Stimulated activated CD4-positive, alpha-beta T cell treated with anti-CD3 and anti-CD28 coated beads, Interleukin-1b, Interleukin-23, amount 100 ng/mL, for 1 hour (primary cell): ENCODE results near the gene TNK1.
"Not testable (repeated sequence)": the region's sequence is repeated elsewhere in the genome, so short reads cannot be mapped to it uniquely, and the experiment has no call there.

ENCODE experiments used
- DNase-seq, 2 donors: peaks; one replicate each; pipeline ENCODE4 v3.0.0-alpha.2; 2020; ENCODE audit warnings: low read depth in 2 of 2

The TNK1 gene

GRCh38 chr17:7380855-7381683 is at the start of gene TNK1:
Gene TNK1, plus strand, starts transcription at chr17:7381089. Its CDS starts 1,838 bp downstream, at chr17:7382927.
- DNase-seq: no peak

GRCh38 chr17:7332111-7332510 is 48.8 kb upstream of the TNK1 start:
- DNase-seq: no peak

- DNase-seq: not testable (repeated sequence)
Measured at GRCh38 chr17:7332600-7333069, 48.3 kb upstream of the TNK1 start.

GRCh38 chr17:7334938-7335538 is 45.9 kb upstream of the TNK1 start:
- DNase-seq: no peak

- not testable (repeated sequence) for DNase-seq
Measured at GRCh38 chr17:7335765-7336164, 45.1 kb upstream of the TNK1 start.

GRCh38 chr17:7336240-7337175 is 44.4 kb upstream of the TNK1 start, which contains the start of gene ACAP1:
Gene ACAP1, plus strand, starts transcription at chr17:7336529. Its CDS starts 206 bp downstream, at chr17:7336735.
- DNase-seq: peak; percentile 69

- DNase-seq: not testable (repeated sequence)
Measured at GRCh38 chr17:7337600-7337999, 43.3 kb upstream of the TNK1 start.

- no peak for DNase-seq
Measured at GRCh38 chr17:7340179-7340578, 40.7 kb upstream of the TNK1 start.

GRCh38 chr17:7341842-7342241 is 39.0 kb upstream of the TNK1 start:
- DNase-seq: no peak

- DNase-seq: no peak
Measured at GRCh38 chr17:7343250-7343649, 37.6 kb upstream of the TNK1 start.

- no peak for DNase-seq
Measured at GRCh38 chr17:7346761-7347614, 33.9 kb upstream of the TNK1 start.

GRCh38 chr17:7347630-7348477 is 33.0 kb upstream of the TNK1 start:
- no peak for DNase-seq

GRCh38 chr17:7348478-7349242 is 32.2 kb upstream of the TNK1 start:
- no peak for DNase-seq

- peak in 1 of 2 donors; percentile 38 for DNase-seq
Measured at GRCh38 chr17:7351665-7352502, 29.0 kb upstream of the TNK1 start, which contains the start of gene KCTD11. Gene KCTD11, plus strand, starts transcription at chr17:7352162.

GRCh38 chr17:7352503-7352889 is 28.4 kb upstream of the TNK1 start:
- no peak for DNase-seq

GRCh38 chr17:7352910-7353635 is 27.8 kb upstream of the TNK1 start:
- DNase-seq: no peak

GRCh38 chr17:7354262-7354843 is 26.5 kb upstream of the TNK1 start:
- DNase-seq: no peak
